ENCODE results near the gene TAMM41.

DNA sequence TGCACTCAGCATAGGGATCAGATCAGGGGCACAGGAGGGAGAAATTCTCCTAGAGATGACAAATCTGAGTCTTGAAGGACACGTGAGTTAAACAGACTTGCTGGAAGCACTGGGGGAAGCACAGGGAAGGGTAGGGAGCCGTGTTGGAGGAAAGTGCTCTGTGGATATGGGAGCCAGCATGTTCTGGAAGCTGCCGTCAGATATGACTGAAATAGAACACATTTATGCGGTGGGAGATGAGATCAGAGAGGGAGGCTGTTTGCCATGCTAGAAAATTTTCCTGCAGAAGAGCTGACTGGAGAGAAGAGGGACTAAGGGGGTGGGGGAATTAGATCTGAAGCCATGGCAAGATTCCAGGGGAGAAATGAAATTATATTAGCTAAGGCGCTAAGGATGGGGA is 1.8 kb downstream of the TAMM41 start:
- TF ChIP-seq, protein P1, sequence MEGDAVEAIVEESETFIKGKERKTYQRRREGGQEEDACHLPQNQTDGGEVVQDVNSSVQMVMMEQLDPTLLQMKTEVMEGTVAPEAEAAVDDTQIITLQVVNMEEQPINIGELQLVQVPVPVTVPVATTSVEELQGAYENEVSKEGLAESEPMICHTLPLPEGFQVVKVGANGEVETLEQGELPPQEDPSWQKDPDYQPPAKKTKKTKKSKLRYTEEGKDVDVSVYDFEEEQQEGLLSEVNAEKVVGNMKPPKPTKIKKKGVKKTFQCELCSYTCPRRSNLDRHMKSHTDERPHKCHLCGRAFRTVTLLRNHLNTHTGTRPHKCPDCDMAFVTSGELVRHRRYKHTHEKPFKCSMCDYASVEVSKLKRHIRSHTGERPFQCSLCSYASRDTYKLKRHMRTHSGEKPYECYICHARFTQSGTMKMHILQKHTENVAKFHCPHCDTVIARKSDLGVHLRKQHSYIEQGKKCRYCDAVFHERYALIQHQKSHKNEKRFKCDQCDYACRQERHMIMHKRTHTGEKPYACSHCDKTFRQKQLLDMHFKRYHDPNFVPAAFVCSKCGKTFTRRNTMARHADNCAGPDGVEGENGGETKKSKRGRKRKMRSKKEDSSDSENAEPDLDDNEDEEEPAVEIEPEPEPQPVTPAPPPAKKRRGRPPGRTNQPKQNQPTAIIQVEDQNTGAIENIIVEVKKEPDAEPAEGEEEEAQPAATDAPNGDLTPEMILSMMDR (IDR thresholded peaks at IDR 0.05): no peak
- TF ChIP-seq POLR2A (IDR thresholded peaks at IDR 0.05): no peak
- TF ChIP-seq EP300 (IDR thresholded peaks at IDR 0.05): no peak
- no peak for TF ChIP-seq POLR2AphosphoS5 (IDR thresholded peaks at IDR 0.05)
